PC-9 (cell line): ENCODE measurements around the gene STAP2. TPM values are rescaled to one million over a fixed set of nuclear protein-coding genes. Genes with fewer than 3 reads are reported as not detected.

Experiments
- BruUV-seq: library from RNA; stranded (reverse); fragments of 400-500 nt; replicated peaks from 2 replicates; lab custom pipeline; 2021; lab: Mats Ljungman, UMichigan
- CTCF ChIA-PET: fragments of 300-600 bp; sonication (Branson Sonifier 250); formaldehyde crosslinking; loops from one replicate; lab custom pipeline; 2022; ENCODE audit warnings: antibody characterized with exemption; lab: Charles Lee
- POLR2A ChIA-PET: fragments of 300-600 bp; sonication (Branson Sonifier 250); formaldehyde crosslinking; loops from one replicate; lab custom pipeline; 2022; ENCODE audit warnings: antibody characterized with exemption; ENCODE audit not compliant: unreplicated experiment; lab: Charles Lee
- DNase-seq, 2 experiments: peaks; one replicate each; pipeline versions ENCODE4 v3.0.0 to v3.0.0-alpha.2; 2015 to 2022; ENCODE audit warnings: mixed read lengths in 1 of 2
- H2AFZ ChIP-seq: fragments of 200-600 bp; sonication (generic); 2 replicates; pipeline ENCODE4 v1.8.1; 2017; ENCODE audit warnings: antibody characterized with exemption
- H3F3A ChIP-seq: fragments of 200-600 bp; sonication (generic); 2 replicates; pipeline ENCODE4 v1.8.1; 2017; ENCODE audit warnings: antibody characterized with exemption, mild to moderate bottlenecking, low read depth; ENCODE audit not compliant: insufficient read depth
- H3K27ac ChIP-seq: fragments of 200-600 bp; sonication (generic); 2 replicates; pipeline ENCODE4 v1.6.1; 2016; ENCODE audit warnings: mixed run types
- H3K27me3 ChIP-seq: fragments of 200-600 bp; sonication (generic); 2 replicates; pipeline ENCODE4 v1.6.1; 2016; ENCODE audit warnings: low read depth, mixed run types; ENCODE audit not compliant: insufficient read depth
- H3K36me3 ChIP-seq: fragments of 200-600 bp; sonication (generic); 2 replicates; pipeline ENCODE4 v1.6.1; 2016; ENCODE audit warnings: low read depth, mixed run types
- H3K4me1 ChIP-seq: fragments of 200-600 bp; sonication (generic); replicated peaks from 2 replicates; pipeline ENCODE4 v1.6.1; 2016; ENCODE audit warnings: mixed run types; ENCODE audit not compliant: insufficient read depth
- H3K4me2 ChIP-seq: fragments of 200-600 bp; sonication (generic); 2 replicates; pipeline ENCODE4 v1.6.1; 2017; ENCODE audit warnings: mixed run types
- H3K4me3 ChIP-seq: fragments of 200-600 bp; sonication (generic); 2 replicates; pipeline ENCODE4 v1.6.1; 2016; ENCODE audit warnings: mixed run types
- H3K79me2 ChIP-seq: fragments of 200-600 bp; sonication (generic); 2 replicates; pipeline ENCODE4 v1.6.1; 2017; ENCODE audit warnings: low read depth, mixed run types
- H3K9me2 ChIP-seq: fragments of 200-600 bp; sonication (generic); 2 replicates; pipeline ENCODE4 v1.8.1; 2017; ENCODE audit warnings: mild to moderate bottlenecking; ENCODE audit not compliant: insufficient read depth
- H3K9me3 ChIP-seq: fragments of 200-600 bp; sonication (generic); 2 replicates; pipeline ENCODE4 v1.8.1; 2016; ENCODE audit warnings: low read depth; ENCODE audit not compliant: insufficient read depth
- H4K20me1 ChIP-seq: fragments of 200-600 bp; sonication (generic); 2 replicates; pipeline ENCODE4 v1.8.1; 2017; ENCODE audit not compliant: insufficient read depth
- CTCF ChIP-seq: fragments of 200-600 bp; sonication (generic); conservative IDR thresholded peaks from 2 replicates; pipeline ENCODE4 v1.6.1; 2017; ENCODE audit warnings: mixed run types, antibody characterized with exemption, mild to moderate bottlenecking, moderate library complexity
- EZH2 ChIP-seq: fragments of 200-600 bp; sonication (generic); IDR thresholded peaks from 2 replicates; pipeline ENCODE4 v1.8.0; 2017; ENCODE audit warnings: antibody characterized with exemption, low read depth
- intact Hi-C: fragments of 100-400 bp; cut with micrococcal nuclease; formaldehyde crosslinking; loops from one replicate; pipeline ENCODE4 v1.10.0; 2022; ENCODE audit not compliant: unreplicated experiment
- total RNA-seq: library from RNA; stranded (reverse); gene quantifications from 2 replicates; pipeline ENCODE4 v1.2.3, GENCODE V29; 2021

The STAP2 gene
- total RNA-seq, 1 experiment from 2014 or later: 29.8 TPM

GRCh38 chr19:4326837-4327251 is 11.8 kb downstream of the STAP2 start:
- Histone ChIP-seq H4K20me1 (no peaks in the 10 kb centered on the region), H3F3A (no peaks in the 10 kb centered on the region), H3K27ac (no peak overlapping the region), H3K9me3 (no peaks in the 10 kb centered on the region), H3K79me2 (no peaks in the 10 kb centered on the region), H3K4me3 (no peak overlapping the region), H2AFZ (no peak overlapping the region), H3K27me3 (no peaks in the 10 kb centered on the region), H3K36me3 (no peaks in the 10 kb centered on the region), H3K4me2 (no peak overlapping the region), H3K9me2 (no peaks in the 10 kb centered on the region), H3K4me1 (no peaks in the 10 kb centered on the region)
- ChIA-PET CTCF (no interaction called here), POLR2A (no interaction called here)
- TF ChIP-seq CTCF: no peak
- TF ChIP-seq EZH2: no peak
- intact Hi-C loops: no loop called here
- no TSS peak for BruUV-seq
- no peak for DNase-seq

- H3K4me1 ChIP-seq: no peaks in the 10 kb centered on the region
- H3K79me2 ChIP-seq: no peaks in the 10 kb centered on the region
- H3K27me3 ChIP-seq: no peaks in the 10 kb centered on the region
- H3K4me3 ChIP-seq: no peak overlapping the region
- intact Hi-C loops: no loop called here
- H3F3A ChIP-seq: no peaks in the 10 kb centered on the region
- no peak overlapping the region for H3K27ac ChIP-seq
- no peak for DNase-seq
- TF ChIP-seq EZH2 (no peak), CTCF (no peak)
- ChIA-PET CTCF (no interaction called here), POLR2A (no interaction called here)
- no peaks in the 10 kb centered on the region for H3K9me3 ChIP-seq
- H4K20me1 ChIP-seq: no peaks in the 10 kb centered on the region
- no peak overlapping the region for H3K4me2 ChIP-seq
- H2AFZ ChIP-seq: no peak overlapping the region
- no TSS peak for BruUV-seq
- no peaks in the 10 kb centered on the region for H3K9me2 ChIP-seq
- no peaks in the 10 kb centered on the region for H3K36me3 ChIP-seq
These were observed 12.3 kb downstream of the STAP2 start for GRCh38 chr19:4326215-4326836.

GRCh38 chr19:4324228-4324627 is 14.4 kb downstream of the STAP2 start:
- no peaks in the 10 kb centered on the region for H4K20me1 ChIP-seq
- H3K9me3 ChIP-seq: no peaks in the 10 kb centered on the region
- no peaks in the 10 kb centered on the region for H3F3A ChIP-seq
- H3K4me3 ChIP-seq: no peak overlapping the region
- no peaks in the 10 kb centered on the region for H3K36me3 ChIP-seq
- ChIA-PET CTCF (no interaction called here), POLR2A (no interaction called here)
- H3K9me2 ChIP-seq: no peaks in the 10 kb centered on the region
- no peak overlapping the region for H2AFZ ChIP-seq
- H3K4me2 ChIP-seq: no peak overlapping the region
- TF ChIP-seq EZH2: no peak
- no peak for TF ChIP-seq CTCF
- no peak for DNase-seq
- no peaks in the 10 kb centered on the region for H3K4me1 ChIP-seq
- H3K79me2 ChIP-seq: no peaks in the 10 kb centered on the region
- H3K27ac ChIP-seq: no peak overlapping the region
- intact Hi-C loops: no loop called here
- no peaks in the 10 kb centered on the region for H3K27me3 ChIP-seq
- BruUV-seq: no TSS peak
